CD4-positive, alpha-beta memory T cell (primary cell): ENCODE results near the gene ATP10B. TPM values are rescaled to one million over a fixed set of nuclear protein-coding genes. Genes with fewer than 3 reads are reported as not detected.
"Not testable (repeated sequence)": the region's sequence is repeated elsewhere in the genome, so short reads cannot be mapped to it uniquely, and the experiment has no call there.

Experiments
- CTCF ChIA-PET: fragments of 350-600 bp; sonication (Branson Sonifier 250); formaldehyde crosslinking; loops from one replicate; lab custom pipeline; 2021; ENCODE audit warnings: inconsistent platforms; ENCODE audit not compliant: partially characterized antibody; lab: Charles Lee
- POLR2A ChIA-PET: fragments of 350-600 bp; sonication (Branson Sonifier 250); formaldehyde crosslinking; loops from one replicate; lab custom pipeline; 2021; ENCODE audit not compliant: partially characterized antibody; lab: Charles Lee
- DNase-seq, 5 donors: peaks; one replicate each; pipeline versions ENCODE4 v3.0.0 to v3.0.0-alpha.2; 2020 to 2022; ENCODE audit warnings: mixed read lengths in 1 of 5
- H3K27ac ChIP-seq: one replicate; pipeline ENCODE4 v1.7.0; 2013; ENCODE audit warnings: low read depth, low read length
- H3K27me3 ChIP-seq: 2 replicates; pipeline ENCODE4 v1.7.0; 2013; ENCODE audit warnings: mild to moderate bottlenecking, low read length, moderate library complexity; ENCODE audit not compliant: insufficient read depth
- H3K36me3 ChIP-seq: 2 replicates; pipeline ENCODE4 v1.7.0; 2013; ENCODE audit warnings: mild to moderate bottlenecking, low read length, moderate library complexity; ENCODE audit not compliant: insufficient read depth
- H3K4me1 ChIP-seq: 2 replicates; pipeline ENCODE4 v1.7.0; 2013; ENCODE audit warnings: mild to moderate bottlenecking, low read length, moderate library complexity; ENCODE audit not compliant: insufficient read depth
- H3K4me3 ChIP-seq, 2 donors: one replicate each; pipeline ENCODE4 v1.7.0; 2013; ENCODE audit warnings: low read length in 2 of 2, mild to moderate bottlenecking in 1 of 2
- H3K9me3 ChIP-seq, 2 donors: one replicate each; pipeline ENCODE4 v1.7.0; 2013; ENCODE audit warnings: low read length in 2 of 2, control low read depth in 1 of 2; ENCODE audit not compliant: control insufficient read depth in 1 of 2
- H3K27ac Mint-ChIP-seq, 7 donors: one replicate each; pipeline ENCODE4 v1.8.0; 2020 to 2021; ENCODE audit warnings: mixed read lengths in 7 of 7, mild to moderate bottlenecking in 6 of 7, inconsistent platforms in 3 of 7, moderate library complexity in 3 of 7
- H3K27me3 Mint-ChIP-seq, 2 donors: one replicate each; pipeline ENCODE4 v1.8.0; 2020 to 2021; ENCODE audit warnings: mixed read lengths in 2 of 2
- H3K36me3 Mint-ChIP-seq, 2 donors: one replicate each; pipeline ENCODE4 v1.8.0; 2020 to 2021; ENCODE audit warnings: mixed read lengths in 2 of 2, inconsistent platforms in 1 of 2, mild to moderate bottlenecking in 1 of 2
- H3K4me1 Mint-ChIP-seq, 4 donors: one replicate each; pipeline ENCODE4 v1.8.0; 2020 to 2021; ENCODE audit warnings: mixed read lengths in 4 of 4, mild to moderate bottlenecking in 1 of 4
- H3K4me3 Mint-ChIP-seq, 8 donors: one replicate each; pipeline ENCODE4 v1.8.0; 2020 to 2021; ENCODE audit warnings: mixed read lengths in 8 of 8, mild to moderate bottlenecking in 7 of 8, moderate library complexity in 6 of 8, inconsistent platforms in 3 of 8
- H3K9me3 Mint-ChIP-seq, 8 donors: one replicate each; pipeline ENCODE4 v1.8.0; 2020 to 2021; ENCODE audit warnings: mixed read lengths in 8 of 8, mild to moderate bottlenecking in 5 of 8, inconsistent platforms in 3 of 8, moderate library complexity in 1 of 8
- intact Hi-C: fragments of 100-400 bp; cut with micrococcal nuclease; formaldehyde crosslinking; loops from one replicate; pipeline ENCODE4 v1.15.1; 2023
- polyA plus RNA-seq, 2 donors: library from polyadenylated mRNA; unstranded; fragments of 300-500 nt; fragmentation: Illumina TruSeq; gene quantifications; one replicate each; pipeline ENCODE4 v1.2.3, GENCODE V29; 2021
- total RNA-seq, 2 experiments: library from RNA; stranded (reverse); gene quantifications; one replicate each; pipeline ENCODE4 v1.2.3, GENCODE V29; 2021

ATP10B gene, protein sequence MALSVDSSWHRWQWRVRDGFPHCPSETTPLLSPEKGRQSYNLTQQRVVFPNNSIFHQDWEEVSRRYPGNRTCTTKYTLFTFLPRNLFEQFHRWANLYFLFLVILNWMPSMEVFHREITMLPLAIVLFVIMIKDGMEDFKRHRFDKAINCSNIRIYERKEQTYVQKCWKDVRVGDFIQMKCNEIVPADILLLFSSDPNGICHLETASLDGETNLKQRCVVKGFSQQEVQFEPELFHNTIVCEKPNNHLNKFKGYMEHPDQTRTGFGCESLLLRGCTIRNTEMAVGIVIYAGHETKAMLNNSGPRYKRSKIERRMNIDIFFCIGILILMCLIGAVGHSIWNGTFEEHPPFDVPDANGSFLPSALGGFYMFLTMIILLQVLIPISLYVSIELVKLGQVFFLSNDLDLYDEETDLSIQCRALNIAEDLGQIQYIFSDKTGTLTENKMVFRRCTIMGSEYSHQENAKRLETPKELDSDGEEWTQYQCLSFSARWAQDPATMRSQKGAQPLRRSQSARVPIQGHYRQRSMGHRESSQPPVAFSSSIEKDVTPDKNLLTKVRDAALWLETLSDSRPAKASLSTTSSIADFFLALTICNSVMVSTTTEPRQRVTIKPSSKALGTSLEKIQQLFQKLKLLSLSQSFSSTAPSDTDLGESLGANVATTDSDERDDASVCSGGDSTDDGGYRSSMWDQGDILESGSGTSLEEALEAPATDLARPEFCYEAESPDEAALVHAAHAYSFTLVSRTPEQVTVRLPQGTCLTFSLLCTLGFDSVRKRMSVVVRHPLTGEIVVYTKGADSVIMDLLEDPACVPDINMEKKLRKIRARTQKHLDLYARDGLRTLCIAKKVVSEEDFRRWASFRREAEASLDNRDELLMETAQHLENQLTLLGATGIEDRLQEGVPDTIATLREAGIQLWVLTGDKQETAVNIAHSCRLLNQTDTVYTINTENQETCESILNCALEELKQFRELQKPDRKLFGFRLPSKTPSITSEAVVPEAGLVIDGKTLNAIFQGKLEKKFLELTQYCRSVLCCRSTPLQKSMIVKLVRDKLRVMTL (N-terminal part only)
- not detected for total RNA-seq
- not detected for polyA plus RNA-seq

DNA sequence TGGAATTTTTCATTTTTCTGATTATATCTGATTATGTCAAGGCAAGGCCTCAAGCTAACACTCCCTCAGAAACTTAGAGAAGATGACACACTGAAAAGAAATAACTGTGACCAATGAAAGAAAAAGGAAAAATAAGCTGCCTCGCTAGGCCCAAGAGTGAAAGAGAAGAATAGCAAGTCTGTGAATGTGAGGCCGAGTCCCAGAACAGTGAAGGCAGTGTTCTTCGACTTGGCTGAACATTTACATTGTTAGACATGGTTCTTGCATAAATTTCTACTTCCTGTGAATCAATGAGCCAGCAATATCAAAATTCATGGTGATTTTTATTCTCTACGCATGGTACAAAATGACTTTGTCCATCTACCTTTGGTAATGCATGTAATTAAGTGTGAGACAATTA, at the start of gene ATP10B:
Gene ATP10B, minus strand, starts transcription at position 163 of the 400 bp plus-strand sequence. CDS start 164,137 bp downstream, outside the sequence.
- ChIA-PET CTCF (no interaction called here), POLR2A (no interaction called here)
- no peaks in the 10 kb centered on the region for H3K36me3 Mint-ChIP-seq
- intact Hi-C loops, result no loop called here
- no peaks in the 10 kb centered on the region for H3K4me1 Mint-ChIP-seq
- no peaks in the 10 kb centered on the region for H3K9me3 ChIP-seq
- no peak within 1 kb of the TSS for H3K4me3 Mint-ChIP-seq
- no peak for DNase-seq
- no peaks in the 10 kb centered on the region for H3K36me3 ChIP-seq
- no peak within 1 kb of the TSS for H3K27ac ChIP-seq
- H3K4me1 ChIP-seq, result no peaks in the 10 kb centered on the region
- H3K27ac Mint-ChIP-seq, result no peak within 1 kb of the TSS
- H3K4me3 ChIP-seq, result no peak within 1 kb of the TSS
- no peaks in the 10 kb centered on the region for H3K27me3 ChIP-seq
- peaks cover 0 to 3% (median 0%) of the 10 kb centered on the region in 8 donors for H3K9me3 Mint-ChIP-seq
- H3K27me3 Mint-ChIP-seq, result peaks cover 0 to 1% of the 10 kb centered on the region in 2 donors

DNA sequence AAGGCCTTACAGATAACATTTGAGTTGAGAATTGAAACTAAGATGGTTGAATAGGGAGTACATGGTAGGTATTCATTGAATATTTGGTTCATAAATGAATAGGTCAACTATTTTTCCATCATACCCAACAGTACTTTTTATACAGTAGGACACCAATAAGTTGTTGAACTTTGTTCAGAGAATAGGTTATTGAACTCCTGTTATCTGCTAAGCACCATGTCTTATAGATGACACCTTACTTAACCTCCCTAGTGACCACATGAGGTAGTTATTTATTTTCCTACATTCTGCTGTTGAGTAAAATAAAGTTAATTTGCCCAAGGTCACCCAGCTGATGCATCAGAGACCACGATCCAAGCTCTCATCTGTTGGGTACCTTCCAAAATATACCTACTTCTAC, 49.6 kb upstream of the ATP10B start:
- POLR2A ChIA-PET, result no interaction called here

DNA sequence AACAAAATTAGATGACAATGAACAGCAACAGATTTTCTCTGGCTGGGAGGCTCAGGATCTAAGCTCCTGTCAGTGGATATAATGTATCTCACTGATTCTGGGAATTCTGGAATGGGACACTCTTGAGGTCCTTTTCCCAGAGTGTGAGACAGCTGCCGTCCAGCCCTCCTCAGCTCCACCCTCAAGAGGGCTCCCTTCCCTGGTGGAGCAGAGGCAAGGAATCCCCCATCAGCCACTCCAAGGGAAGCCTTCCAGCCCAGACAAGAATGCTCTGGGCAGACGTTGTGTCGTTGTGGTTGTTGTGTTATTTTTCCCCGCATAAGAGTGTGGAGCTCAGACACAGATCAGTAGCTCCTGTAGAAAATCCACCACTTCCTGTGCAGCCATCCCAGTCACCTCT, 47.7 kb upstream of the ATP10B start:
- no peak for DNase-seq
- no peaks in the 10 kb centered on the region for H3K4me1 Mint-ChIP-seq

More for the DNA sequence above, 49.6 kb upstream of the ATP10B start:
- H3K36me3 Mint-ChIP-seq, result no peaks in the 10 kb centered on the region
- Histone ChIP-seq H3K27me3 (no peaks in the 10 kb centered on the region), H3K4me1 (no peaks in the 10 kb centered on the region), H3K36me3 (no peaks in the 10 kb centered on the region), H3K4me3 (no peak overlapping the region), H3K27ac (no peak overlapping the region), H3K9me3 (no peaks in the 10 kb centered on the region)
- peaks cover 0 to 1% of the 10 kb centered on the region in 2 donors for H3K27me3 Mint-ChIP-seq
- intact Hi-C loops, result no loop called here
- H3K4me3 Mint-ChIP-seq, result no peak overlapping the region
- no peak for DNase-seq
- H3K9me3 Mint-ChIP-seq, result peaks cover 0 to 5% (median 0%) of the 10 kb centered on the region in 8 donors
- CTCF ChIA-PET, result no interaction called here
- no peaks in the 10 kb centered on the region for H3K4me1 Mint-ChIP-seq
- no peak overlapping the region for H3K27ac Mint-ChIP-seq

DNA sequence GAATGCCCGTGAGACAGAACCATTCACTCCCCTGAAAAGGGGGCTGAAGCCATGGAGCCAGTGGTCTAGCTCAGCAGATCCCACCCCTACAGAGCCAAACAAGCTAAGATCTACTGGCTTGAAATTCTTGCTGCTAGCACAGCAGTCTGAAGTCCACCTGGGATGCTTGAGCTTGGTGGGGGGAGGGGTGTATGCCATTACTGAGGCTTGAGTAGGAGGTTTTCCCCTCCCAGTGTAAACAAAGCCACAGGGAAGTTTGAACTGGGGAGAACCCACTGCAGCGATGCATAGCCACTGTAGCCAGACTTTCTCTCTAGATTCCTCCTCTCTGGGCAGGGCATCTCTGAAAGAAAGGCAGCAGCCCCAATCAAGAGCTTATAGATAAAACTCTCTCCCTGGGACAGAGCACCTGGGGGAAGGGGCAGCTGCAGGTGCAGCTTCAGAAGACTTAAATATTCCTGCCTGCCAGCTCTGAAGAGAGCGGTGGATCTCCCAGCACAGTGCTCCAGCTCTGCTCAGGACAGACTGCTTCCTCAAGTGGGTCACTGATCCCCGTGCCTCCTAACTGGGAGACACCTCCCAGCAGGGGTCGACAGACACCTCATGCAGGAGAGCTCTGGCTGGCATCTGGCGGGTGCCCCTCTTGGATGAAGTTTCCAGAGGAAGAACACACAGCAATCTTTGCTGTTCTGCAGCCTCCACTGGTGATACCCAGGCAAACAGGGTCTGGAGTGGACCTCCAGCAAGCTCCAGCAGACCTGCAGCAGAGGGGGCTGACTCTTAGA, 41.4 kb upstream of the ATP10B start:
- H3K36me3 Mint-ChIP-seq, H3K27ac ChIP-seq, H3K4me3 Mint-ChIP-seq, H3K4me3 ChIP-seq, H3K27me3 ChIP-seq, H3K9me3 ChIP-seq, DNase-seq, H3K27ac Mint-ChIP-seq, H3K36me3 ChIP-seq, H3K27me3 Mint-ChIP-seq, CTCF ChIA-PET, H3K4me1 Mint-ChIP-seq, POLR2A ChIA-PET, H3K4me1 ChIP-seq, intact Hi-C loops: not testable (repeated sequence)
- peaks cover 0 to 10% (median 2%) of the 10 kb centered on the region in 8 donors for H3K9me3 Mint-ChIP-seq

More for the DNA sequence above, 47.7 kb upstream of the ATP10B start:
- ChIA-PET POLR2A (no interaction called here), CTCF (no interaction called here)
- no peaks in the 10 kb centered on the region for H3K4me1 ChIP-seq
- H3K9me3 ChIP-seq, result no peaks in the 10 kb centered on the region
- intact Hi-C loops, result no loop called here
- H3K4me3 ChIP-seq, result no peak overlapping the region
- H3K9me3 Mint-ChIP-seq, result peaks cover 0 to 5% (median 0%) of the 10 kb centered on the region in 8 donors
- H3K27me3 Mint-ChIP-seq, result peaks cover 1 to 3% of the 10 kb centered on the region in 2 donors
- H3K27ac ChIP-seq, result no peak overlapping the region
- no peaks in the 10 kb centered on the region for H3K27me3 ChIP-seq
- H3K27ac Mint-ChIP-seq, result no peak overlapping the region
- no peaks in the 10 kb centered on the region for H3K36me3 Mint-ChIP-seq
- H3K4me3 Mint-ChIP-seq, result no peak overlapping the region
- no peaks in the 10 kb centered on the region for H3K36me3 ChIP-seq

DNA sequence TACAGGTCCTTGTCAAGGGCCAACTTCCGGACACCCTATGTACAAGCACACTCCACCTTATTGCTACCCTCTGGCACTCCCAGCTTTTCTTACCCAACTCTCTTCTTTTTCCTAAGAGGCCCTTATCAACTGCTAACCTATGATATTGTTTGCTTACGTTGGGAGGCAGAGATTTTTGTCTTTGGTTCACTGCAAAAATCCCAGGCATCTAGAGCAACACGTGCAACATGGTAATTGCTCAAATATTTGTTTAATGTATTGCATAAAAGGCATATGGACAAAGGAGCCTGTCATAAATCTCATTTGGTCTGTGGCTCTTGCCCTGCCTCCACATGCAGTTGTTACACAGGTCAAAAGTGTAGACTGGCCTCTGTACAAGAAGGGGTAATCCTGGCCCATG, 35.8 kb upstream of the ATP10B start:
- H3K4me1 Mint-ChIP-seq, result no peaks in the 10 kb centered on the region
- Histone ChIP-seq H3K9me3 (no peaks in the 10 kb centered on the region), H3K27ac (no peak overlapping the region), H3K4me1 (no peaks in the 10 kb centered on the region), H3K36me3 (no peaks in the 10 kb centered on the region), H3K27me3 (no peaks in the 10 kb centered on the region), H3K4me3 (no peak overlapping the region)
- no peaks in the 10 kb centered on the region for H3K36me3 Mint-ChIP-seq
- no peak for DNase-seq
- H3K9me3 Mint-ChIP-seq, result peaks cover 0 to 6% (median 0%) of the 10 kb centered on the region in 8 donors
- intact Hi-C loops, result no loop called here
- no peak overlapping the region for H3K27ac Mint-ChIP-seq
- peaks cover 0 to 5% of the 10 kb centered on the region in 2 donors for H3K27me3 Mint-ChIP-seq
- ChIA-PET POLR2A (no interaction called here), CTCF (no interaction called here)
- H3K4me3 Mint-ChIP-seq, result no peak overlapping the region

DNA sequence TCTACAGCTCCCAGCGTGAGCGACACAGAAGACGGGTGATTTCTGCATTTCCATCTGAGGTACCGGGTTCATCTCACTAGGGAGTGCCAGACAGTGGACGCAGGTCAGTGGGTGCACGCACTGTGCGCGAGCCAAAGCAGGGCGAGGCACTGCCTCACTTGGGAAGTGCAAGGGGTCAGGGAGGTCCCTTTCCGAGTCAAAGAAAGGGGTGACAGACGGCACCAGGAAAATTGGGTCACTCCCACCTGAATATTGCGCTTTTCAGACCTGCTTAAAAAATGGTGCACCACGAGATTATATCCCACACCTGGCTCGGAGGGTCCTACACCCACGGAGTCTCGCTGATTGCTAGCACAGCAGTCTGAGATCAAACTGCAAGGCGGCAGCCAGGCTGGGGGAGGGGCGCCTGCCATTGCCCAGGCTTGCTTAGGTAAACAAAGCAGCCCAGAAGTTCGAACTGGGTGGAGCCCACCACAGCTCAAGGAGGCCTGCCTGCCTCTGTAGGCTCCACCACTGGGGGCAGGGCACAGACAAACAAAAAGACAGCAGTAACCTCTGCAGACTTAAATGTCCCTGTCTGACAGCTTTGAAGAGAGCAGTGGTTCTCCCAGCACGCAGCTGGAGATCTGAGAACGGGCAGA, 21.7 kb upstream of the ATP10B start:
- H3K36me3 Mint-ChIP-seq, H3K27me3 Mint-ChIP-seq, H3K27me3 ChIP-seq, H3K27ac Mint-ChIP-seq, H3K4me3 ChIP-seq, CTCF ChIA-PET, intact Hi-C loops, H3K4me1 ChIP-seq, POLR2A ChIA-PET, H3K36me3 ChIP-seq, H3K9me3 ChIP-seq, H3K27ac ChIP-seq, H3K4me3 Mint-ChIP-seq, DNase-seq, H3K9me3 Mint-ChIP-seq: not testable (repeated sequence)
- H3K4me1 Mint-ChIP-seq, result peaks cover 4 to 17% (median 6%) of the 10 kb centered on the region in 4 donors
